Common myeloid progenitor, CD34-positive (primary cell): ENCODE data around the gene VPS33A.
A peak's percentile ranks its signal among the peaks of the same experiment; 100 is the strongest.

ENCODE experiments used
- CTCF ChIA-PET: fragments of 350-600 bp; sonication (Branson Sonifier 250); formaldehyde crosslinking; loops from one replicate; lab custom pipeline; 2021; ENCODE audit warnings: antibody characterized with exemption; lab: Charles Lee
- POLR2A ChIA-PET: fragments of 350-600 bp; sonication (Branson Sonifier 250); formaldehyde crosslinking; loops from one replicate; lab custom pipeline; 2021; ENCODE audit warnings: antibody characterized with exemption; lab: Charles Lee
- DNase-seq, 3 donors: peaks; one replicate each; pipeline versions ENCODE4 v3.0.0 to v3.0.0-alpha.2; 2013
- H3K27ac ChIP-seq, 2 experiments: 1 replicate in 1 of 2; 2 replicates in 1 of 2; pipeline ENCODE4 v1.7.0; 2013; ENCODE audit warnings: inconsistent platforms in 2 of 2, low read length in 2 of 2, mild to moderate bottlenecking in 2 of 2, low read depth in 1 of 2, moderate library complexity in 1 of 2; ENCODE audit not compliant: severe bottlenecking in 2 of 2, insufficient read depth in 1 of 2, poor library complexity in 1 of 2
- H3K27me3 ChIP-seq, 5 experiments: replicated peaks in 2 of 5; 1 replicate in 3 of 5; 2 replicates in 2 of 5; pipeline versions ENCODE4 v1.6.1 to v1.7.0; 2013; ENCODE audit warnings: low read length in 4 of 5, mild to moderate bottlenecking in 2 of 5, moderate library complexity in 2 of 5, inconsistent platforms in 1 of 5; ENCODE audit not compliant: insufficient read depth in 5 of 5, control insufficient read depth in 4 of 5
- H3K36me3 ChIP-seq, 4 experiments: 1 replicate in 2 of 4; 2 replicates in 2 of 4; pipeline versions ENCODE4 v1.6.1 to v1.7.0; 2013; ENCODE audit warnings: low read length in 3 of 4, control low read depth in 1 of 4, mild to moderate bottlenecking in 1 of 4; ENCODE audit not compliant: control insufficient read depth in 4 of 4, insufficient read depth in 4 of 4
- H3K4me1 ChIP-seq, 4 experiments: 1 replicate in 3 of 4; 2 replicates in 1 of 4; pipeline versions ENCODE4 v1.6.1 to v1.7.1; 2013; ENCODE audit warnings: low read length in 3 of 4, mild to moderate bottlenecking in 3 of 4, control low read depth in 1 of 4, inconsistent platforms in 1 of 4, moderate library complexity in 1 of 4; ENCODE audit not compliant: control insufficient read depth in 4 of 4, insufficient read depth in 4 of 4; ENCODE audit errors: control extremely low read depth in 1 of 4
- H3K4me3 ChIP-seq, 7 experiments: 1 replicate in 4 of 7; 2 replicates in 3 of 7; pipeline versions ENCODE4 v1.5.1 to v1.7.0; 2013; ENCODE audit warnings: mild to moderate bottlenecking in 7 of 7, low read length in 6 of 7, moderate library complexity in 6 of 7, inconsistent platforms in 2 of 7, low read depth in 2 of 7, control low read depth in 1 of 7; ENCODE audit not compliant: insufficient read depth in 4 of 7, control insufficient read depth in 1 of 7; ENCODE audit errors: extremely low read depth in 1 of 7
- H3K9me3 ChIP-seq, 5 experiments: 1 replicate in 4 of 5; 2 replicates in 1 of 5; pipeline versions ENCODE4 v1.6.1 to v1.7.1; 2013; ENCODE audit warnings: low read length in 4 of 5, mild to moderate bottlenecking in 2 of 5, inconsistent platforms in 1 of 5, low read depth in 1 of 5, moderate library complexity in 1 of 5; ENCODE audit not compliant: control insufficient read depth in 4 of 5, insufficient read depth in 2 of 5; ENCODE audit errors: control extremely low read depth in 1 of 5
- WGBS: methylation state at CpG from one replicate; pipeline ENCODE4 v1.1.5; 2013; ENCODE audit not compliant: insufficient coverage; 5-methylcytosine and 5-hydroxymethylcytosine counted together

VPS33A gene

DNA sequence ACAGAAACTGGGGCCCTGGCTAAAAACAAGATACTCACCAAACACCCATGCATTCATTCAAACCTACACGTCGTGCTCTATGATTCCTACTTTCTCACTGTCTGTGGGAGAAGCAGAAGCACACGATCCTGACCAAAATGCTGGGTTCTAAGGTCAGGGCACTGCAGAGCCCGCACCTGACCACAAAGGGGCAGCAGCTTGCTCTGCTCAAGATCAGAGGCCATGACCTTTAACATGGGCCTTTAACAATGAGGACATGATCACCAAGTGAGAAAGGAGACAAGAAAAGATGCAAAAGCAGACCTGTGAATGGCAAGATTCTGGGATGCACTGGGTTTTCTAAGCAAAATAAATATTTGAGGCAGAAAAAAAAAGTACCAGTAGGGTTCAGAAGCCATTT is 40.1 kb upstream of the VPS33A start:
- peaks cover 7 to 35% (median 21%) of the 10 kb centered on the region in 4 experiments for H3K36me3 ChIP-seq
- CTCF ChIA-PET = interaction anchor here (1.5 to 1.8 kb wide), 3 partner anchors 13 to 29 kb away, joined by 6 to 7 read pairs (median 6); no protein-coding TSS in a partner anchor
- POLR2A ChIA-PET = no interaction called here
- no peak for DNase-seq
- no peaks in the 10 kb centered on the region for H3K9me3 ChIP-seq
- no peak overlapping the region for H3K27ac ChIP-seq
- H3K4me3 ChIP-seq = no peak overlapping the region
- peaks cover 0 to 4% (median 1%) of the 10 kb centered on the region in 4 experiments for H3K4me1 ChIP-seq
- WGBS = 100% methylated on average over 3 of the region's 4 CpGs
- H3K27me3 ChIP-seq = no peaks in the 10 kb centered on the region

DNA sequence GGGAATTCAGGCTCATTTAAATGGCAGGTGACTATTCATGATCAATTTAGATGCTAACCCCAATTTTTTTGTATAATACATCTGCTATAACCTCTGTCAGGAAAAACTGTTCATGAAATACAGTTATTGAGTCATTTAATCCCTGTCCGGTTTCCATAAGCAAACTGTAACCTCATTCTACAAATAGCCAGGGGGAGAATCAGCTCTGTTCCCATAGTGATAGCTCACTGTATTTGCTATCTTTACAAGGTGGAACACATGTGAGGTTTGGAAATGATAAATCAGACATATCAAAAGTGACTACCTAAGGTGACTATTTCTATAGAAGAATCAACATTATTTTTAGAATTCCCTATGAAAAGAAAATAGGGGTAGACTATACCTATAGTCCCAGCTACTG is 38.6 kb upstream of the VPS33A start:
- H3K27me3 ChIP-seq = no peaks in the 10 kb centered on the region
- ChIA-PET CTCF (interaction anchor here (0.6 to 0.8 kb wide), 2 partner anchors 115 to 167 kb away, joined by 3 to 4 read pairs; no protein-coding TSS in a partner anchor), POLR2A (no interaction called here)
- WGBS = no CpG with 5 or more reads among the region's 1 CpG
- H3K27ac ChIP-seq = no peak overlapping the region
- peaks cover 0 to 4% (median 1%) of the 10 kb centered on the region in 4 experiments for H3K4me1 ChIP-seq
- H3K36me3 ChIP-seq = peaks cover 7 to 36% (median 21%) of the 10 kb centered on the region in 4 experiments
- no peak for DNase-seq
- H3K4me3 ChIP-seq = no peak overlapping the region
- no peaks in the 10 kb centered on the region for H3K9me3 ChIP-seq

DNA sequence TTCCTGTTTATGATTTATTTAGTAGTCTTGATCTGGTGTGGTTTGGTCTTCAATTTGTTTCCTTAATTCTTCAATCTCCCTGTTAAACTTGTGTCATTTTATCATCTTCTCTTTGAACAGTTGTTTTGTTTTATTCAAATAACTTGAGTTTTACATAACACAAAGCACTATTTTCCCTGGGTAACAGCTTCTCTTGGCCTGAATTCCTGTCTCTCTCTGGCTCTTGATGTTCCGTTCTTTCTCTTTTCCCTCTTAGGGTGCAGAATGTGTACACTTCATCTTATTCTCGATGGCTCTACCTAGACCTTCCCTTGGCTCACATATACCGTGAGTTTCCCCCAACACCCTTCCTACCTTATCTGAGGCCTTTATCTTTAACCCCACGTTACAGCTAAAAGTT is 36.8 kb upstream of the VPS33A start:
- POLR2A ChIA-PET = no interaction called here
- Histone ChIP-seq H3K9me3 (no peaks in the 10 kb centered on the region), H3K27me3 (no peaks in the 10 kb centered on the region), H3K4me1 (peaks cover 0 to 4% (median 1%) of the 10 kb centered on the region in 4 experiments), H3K36me3 (peaks cover 5 to 33% (median 19%) of the 10 kb centered on the region in 4 experiments), H3K4me3 (no peak overlapping the region), H3K27ac (peak overlapping the region in 1 of 2 experiments; percentile 35)
- DNase-seq = no peak
- 88% methylated on average over 3 of the region's 4 CpGs for WGBS
- CTCF ChIA-PET = interaction anchor here (1.1 kb wide), 1 partner anchor 53 kb away, joined by 4 read pairs; no protein-coding TSS in a partner anchor

DNA sequence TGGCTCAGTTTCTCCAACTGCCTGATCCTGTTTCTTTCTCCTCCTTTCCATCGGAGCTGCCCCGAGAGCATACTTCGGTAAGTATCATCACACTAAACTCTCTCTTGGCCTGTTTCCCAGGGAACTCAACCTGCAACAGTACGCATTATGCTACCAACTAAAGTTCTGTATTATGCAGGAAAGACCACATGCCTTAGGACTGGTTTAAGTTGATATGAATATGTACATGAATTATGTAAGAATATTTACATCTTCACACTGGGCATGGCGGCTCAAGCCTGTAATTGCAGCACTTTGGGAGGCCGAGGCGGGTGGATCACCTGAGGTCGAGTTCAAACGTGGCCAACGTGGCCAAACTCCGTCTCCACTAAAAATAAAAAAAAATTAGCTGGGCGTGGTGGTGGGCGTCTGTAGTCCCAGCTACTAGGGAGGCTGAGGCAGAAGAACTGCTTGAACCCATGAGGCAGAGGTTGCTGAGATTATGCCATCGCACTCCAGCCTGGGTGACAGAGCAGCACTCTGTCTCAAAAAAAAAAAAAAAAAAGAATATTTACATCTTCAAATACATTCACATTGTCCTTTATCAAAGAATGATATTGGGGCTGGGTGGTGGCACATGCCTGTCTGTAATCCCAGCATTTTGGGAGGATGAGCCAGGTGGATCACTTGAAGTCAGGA is 31.9 kb upstream of the VPS33A start:
- 97% methylated on average over 10 of the region's 14 CpGs for WGBS
- H3K9me3 ChIP-seq = peaks cover 0 to 2% (median 0%) of the 10 kb centered on the region in 5 experiments
- no peak overlapping the region for H3K4me3 ChIP-seq
- H3K27ac ChIP-seq = no peak overlapping the region
- no peak for DNase-seq
- CTCF ChIA-PET = no interaction called here
- H3K27me3 ChIP-seq = no peaks in the 10 kb centered on the region
- peaks cover 8 to 40% (median 21%) of the 10 kb centered on the region in 4 experiments for H3K36me3 ChIP-seq
- peaks cover 0 to 4% (median 1%) of the 10 kb centered on the region in 4 experiments for H3K4me1 ChIP-seq
- POLR2A ChIA-PET = interaction anchor here (0.6 kb wide), 2 partner anchors 119 to 677 kb away, joined by 3 to 4 read pairs; partner anchors contain the start of gene OGFOD2

DNA sequence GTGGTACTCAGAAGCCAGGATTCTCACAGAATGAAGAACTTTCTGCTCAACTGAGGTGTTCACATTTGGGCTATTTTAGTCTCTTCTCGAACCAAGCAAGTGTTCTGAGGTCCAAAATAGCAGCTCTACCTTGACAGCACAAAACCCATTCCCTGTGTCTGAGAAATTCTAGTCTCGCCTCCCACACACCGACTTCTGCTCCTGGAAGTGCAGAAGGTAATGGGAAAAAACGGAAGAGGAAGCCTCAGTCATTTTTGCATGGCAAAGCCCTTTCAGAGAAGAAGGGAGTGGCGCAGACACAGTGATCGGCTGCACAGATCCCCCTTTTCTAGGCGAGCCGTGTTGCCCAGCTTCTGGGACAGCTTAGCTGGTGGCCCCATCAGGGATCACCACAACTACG is 31.2 kb upstream of the VPS33A start:
- CTCF ChIA-PET = no interaction called here
- no peak for DNase-seq
- Histone ChIP-seq H3K9me3 (peaks cover 0 to 2% (median 0%) of the 10 kb centered on the region in 5 experiments), H3K4me3 (no peak overlapping the region), H3K27me3 (no peaks in the 10 kb centered on the region), H3K27ac (no peak overlapping the region), H3K4me1 (no peaks in the 10 kb centered on the region), H3K36me3 (peaks cover 10 to 41% (median 20%) of the 10 kb centered on the region in 4 experiments)
- POLR2A ChIA-PET = interaction anchor here (0.6 kb wide), 1 partner anchor 678 kb away, joined by 3 read pairs; the partner anchor contains the start of gene OGFOD2
- WGBS = over 99% methylated on average over 9 of the region's 9 CpGs

DNA sequence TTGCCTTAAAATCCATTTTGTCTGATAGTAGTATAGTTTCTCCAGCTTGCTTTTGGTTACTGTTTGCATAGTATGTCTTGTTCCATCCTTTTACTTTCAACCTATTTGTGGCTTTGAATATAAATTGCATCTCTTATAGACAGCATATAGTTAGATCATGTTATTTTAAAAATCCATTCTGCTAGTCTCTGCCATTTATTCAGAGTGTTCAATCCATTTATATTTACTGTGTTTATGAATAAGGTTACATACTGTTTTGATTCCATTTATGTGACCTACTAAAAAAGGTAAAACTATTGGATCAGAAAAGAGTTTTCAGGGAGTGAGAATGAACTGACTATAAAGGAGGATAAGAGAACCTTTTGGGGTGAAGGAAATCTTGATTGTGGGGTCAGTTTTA is 29.6 kb upstream of the VPS33A start:
- peaks cover 10 to 39% (median 22%) of the 10 kb centered on the region in 4 experiments for H3K36me3 ChIP-seq
- DNase-seq = no peak
- H3K27me3 ChIP-seq = no peaks in the 10 kb centered on the region
- H3K4me3 ChIP-seq = no peak overlapping the region
- H3K27ac ChIP-seq = no peak overlapping the region
- ChIA-PET POLR2A (no interaction called here), CTCF (no interaction called here)
- H3K9me3 ChIP-seq = peaks cover 0 to 2% (median 0%) of the 10 kb centered on the region in 5 experiments
- no peaks in the 10 kb centered on the region for H3K4me1 ChIP-seq

DNA sequence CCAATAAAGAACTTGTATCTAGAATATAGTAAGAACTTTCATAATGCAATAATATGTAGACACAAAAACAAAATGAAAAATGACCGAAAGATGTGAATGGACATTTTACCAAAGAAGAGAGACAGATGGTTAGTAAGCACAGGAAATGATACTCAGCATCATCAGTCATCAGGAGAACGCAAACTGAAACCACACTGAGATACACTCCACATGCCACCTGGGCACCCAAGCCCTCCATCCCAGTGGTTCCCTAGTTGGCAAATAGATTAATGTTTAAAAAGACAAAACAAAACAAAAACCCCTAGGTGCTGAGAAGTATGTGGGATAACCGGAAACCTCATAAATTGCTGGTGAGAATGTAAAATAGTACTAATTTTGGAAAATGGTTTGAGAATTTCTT is 26.8 kb upstream of the VPS33A start:
- Histone ChIP-seq H3K36me3 (peaks cover 5 to 31% (median 18%) of the 10 kb centered on the region in 4 experiments), H3K9me3 (peaks cover 0 to 2% (median 0%) of the 10 kb centered on the region in 5 experiments), H3K27me3 (no peaks in the 10 kb centered on the region), H3K27ac (no peak overlapping the region), H3K4me3 (no peak overlapping the region), H3K4me1 (no peaks in the 10 kb centered on the region)
- CTCF ChIA-PET = no interaction called here
- WGBS = no CpG with 5 or more reads among the region's 3 CpGs
- POLR2A ChIA-PET = no interaction called here
- DNase-seq = no peak
